Measurements from ENCODE around the gene PPP5C.

GRCh38 chr19:46385636-46386035 is 38.7 kb downstream of the PPP5C start:
- TF ChIP-seq POLR2A (IDR thresholded peaks at IDR 0.05; ENCODE audit: low read length) (no peak), GATA1 (IDR thresholded peaks at IDR 0.05; ENCODE audit: low read depth, low read length) (no peak)

Measured in erythroblast (primary cell).